Measurements from ENCODE around the gene ATP6V1C2. TPM values are rescaled to one million over a fixed set of nuclear protein-coding genes. Genes with fewer than 3 reads are reported as not detected.
A peak's percentile ranks its signal among the peaks of the same experiment; 100 is the strongest.

Gene ATP6V1C2
- total RNA-seq, 1 experiment from 2014 or later: not detected

DNA sequence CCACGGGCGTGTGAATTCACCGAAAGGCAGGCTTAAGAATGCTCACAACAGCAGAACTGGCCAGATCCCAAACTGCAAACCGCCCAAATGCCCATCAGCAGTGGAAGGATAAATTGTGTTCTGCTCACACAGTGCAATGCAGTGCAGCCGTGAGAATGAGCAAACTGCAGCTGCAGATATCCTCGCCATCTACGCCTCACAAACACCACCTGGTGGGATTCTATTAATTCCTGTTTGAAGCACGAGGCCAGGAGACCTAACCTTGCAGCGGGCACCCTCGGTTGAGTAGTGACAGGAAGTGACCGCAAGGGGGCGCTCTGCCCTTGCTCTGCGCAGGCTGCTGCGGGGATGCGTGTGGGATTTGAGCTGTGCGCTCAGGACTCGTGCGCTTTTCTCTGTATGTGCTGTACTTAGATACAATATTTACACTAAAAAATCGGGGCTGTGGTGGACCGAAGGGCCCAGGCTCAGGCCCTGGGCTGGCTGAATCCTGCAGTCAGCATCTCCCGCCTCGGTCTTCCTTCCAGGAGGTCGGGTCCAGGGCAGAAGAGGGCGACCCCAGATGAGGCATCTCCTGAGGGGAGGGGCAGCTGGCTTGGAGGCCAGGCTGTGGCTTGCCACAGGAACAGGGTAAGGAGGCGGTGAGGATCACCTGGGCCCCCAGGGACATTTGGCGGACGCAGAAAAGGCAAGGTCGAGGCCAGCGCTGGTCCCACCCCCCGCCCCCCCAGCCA, 110.9 kb downstream of the ATP6V1C2 start:
- H4K20me1 ChIP-seq (ENCODE audit: insufficient read depth): no peaks in the 10 kb centered on the region
- H3K4me1 ChIP-seq (replicated peaks; ENCODE audit: insufficient read depth): no peaks in the 10 kb centered on the region
- TF ChIP-seq, protein P1, sequence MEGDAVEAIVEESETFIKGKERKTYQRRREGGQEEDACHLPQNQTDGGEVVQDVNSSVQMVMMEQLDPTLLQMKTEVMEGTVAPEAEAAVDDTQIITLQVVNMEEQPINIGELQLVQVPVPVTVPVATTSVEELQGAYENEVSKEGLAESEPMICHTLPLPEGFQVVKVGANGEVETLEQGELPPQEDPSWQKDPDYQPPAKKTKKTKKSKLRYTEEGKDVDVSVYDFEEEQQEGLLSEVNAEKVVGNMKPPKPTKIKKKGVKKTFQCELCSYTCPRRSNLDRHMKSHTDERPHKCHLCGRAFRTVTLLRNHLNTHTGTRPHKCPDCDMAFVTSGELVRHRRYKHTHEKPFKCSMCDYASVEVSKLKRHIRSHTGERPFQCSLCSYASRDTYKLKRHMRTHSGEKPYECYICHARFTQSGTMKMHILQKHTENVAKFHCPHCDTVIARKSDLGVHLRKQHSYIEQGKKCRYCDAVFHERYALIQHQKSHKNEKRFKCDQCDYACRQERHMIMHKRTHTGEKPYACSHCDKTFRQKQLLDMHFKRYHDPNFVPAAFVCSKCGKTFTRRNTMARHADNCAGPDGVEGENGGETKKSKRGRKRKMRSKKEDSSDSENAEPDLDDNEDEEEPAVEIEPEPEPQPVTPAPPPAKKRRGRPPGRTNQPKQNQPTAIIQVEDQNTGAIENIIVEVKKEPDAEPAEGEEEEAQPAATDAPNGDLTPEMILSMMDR (conservative IDR thresholded peaks at IDR 0.05): peak; percentile 98
- TF ChIP-seq EZH2 (IDR thresholded peaks at IDR 0.05; ENCODE audit: low read depth): no peak
- BruUV-seq (replicated peaks): no TSS peak
- no peaks in the 10 kb centered on the region for H3K79me2 ChIP-seq (ENCODE audit: low read depth)
- peaks cover 32% of the 10 kb centered on the region for H3K27me3 ChIP-seq (ENCODE audit: insufficient read depth, low read depth)
- intact Hi-C loops (cut with micrococcal nuclease; ENCODE audit: unreplicated experiment): loop anchor here (1.0 to 2.0 kb wide), 3 partner anchors 78 to 752 kb away; partner anchors contain the start of gene KCNF1
- no peaks in the 10 kb centered on the region for H3K36me3 ChIP-seq (ENCODE audit: low read depth)
- H2AFZ ChIP-seq: no peak overlapping the region
- H3K4me2 ChIP-seq: peak overlapping the region; percentile 21; the same call in 1 of the 2 replicates
- no peak overlapping the region for H3K27ac ChIP-seq
- ChIA-PET CTCF (interaction anchor here (0.5 to 2.0 kb wide), 15 partner anchors 9 to 579 kb away, joined by 3 to 16 read pairs (median 4); a partner anchor contains a TSS), POLR2A (ENCODE audit: unreplicated experiment) (interaction anchor here (0.5 kb wide), 1 partner anchor 1661 kb away, joined by 3 read pairs; no protein-coding TSS in a partner anchor)
- H3F3A ChIP-seq (ENCODE audit: insufficient read depth, low read depth): no peaks in the 10 kb centered on the region
- DNase-seq: peak; percentile 69 to 82
- no peak overlapping the region for H3K4me3 ChIP-seq
- H3K9me2 ChIP-seq (ENCODE audit: insufficient read depth): no peaks in the 10 kb centered on the region
- no peaks in the 10 kb centered on the region for H3K9me3 ChIP-seq (ENCODE audit: insufficient read depth, low read depth)

DNA sequence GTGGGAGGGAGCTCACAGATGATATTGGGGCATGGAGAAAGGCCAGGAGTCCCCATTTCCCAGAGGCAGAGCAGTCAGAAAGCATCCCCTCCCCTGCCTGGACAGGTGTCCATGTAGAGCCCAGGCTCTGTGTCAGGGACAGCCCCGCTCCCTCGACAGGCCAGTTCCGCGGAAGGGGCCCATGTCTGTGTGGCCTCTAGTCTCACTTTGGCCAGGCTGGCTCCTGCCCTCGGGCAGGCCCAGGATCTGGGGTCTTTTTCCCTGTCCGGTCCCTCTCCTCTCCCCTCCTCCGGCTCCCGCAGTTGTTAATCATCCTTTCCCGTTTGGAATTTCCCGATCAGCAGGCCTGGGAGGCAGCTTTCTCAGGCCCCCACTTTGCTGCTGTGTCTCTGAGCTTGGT, 111.6 kb downstream of the ATP6V1C2 start:
- ChIA-PET POLR2A (ENCODE audit: unreplicated experiment) (interaction anchor here (0.5 kb wide), 1 partner anchor 1660 kb away, joined by 3 read pairs; no protein-coding TSS in a partner anchor), CTCF (interaction anchor here (0.6 to 2.0 kb wide), 12 partner anchors 9 to 580 kb away, joined by 3 to 16 read pairs (median 4); a partner anchor contains a TSS)

DNA sequence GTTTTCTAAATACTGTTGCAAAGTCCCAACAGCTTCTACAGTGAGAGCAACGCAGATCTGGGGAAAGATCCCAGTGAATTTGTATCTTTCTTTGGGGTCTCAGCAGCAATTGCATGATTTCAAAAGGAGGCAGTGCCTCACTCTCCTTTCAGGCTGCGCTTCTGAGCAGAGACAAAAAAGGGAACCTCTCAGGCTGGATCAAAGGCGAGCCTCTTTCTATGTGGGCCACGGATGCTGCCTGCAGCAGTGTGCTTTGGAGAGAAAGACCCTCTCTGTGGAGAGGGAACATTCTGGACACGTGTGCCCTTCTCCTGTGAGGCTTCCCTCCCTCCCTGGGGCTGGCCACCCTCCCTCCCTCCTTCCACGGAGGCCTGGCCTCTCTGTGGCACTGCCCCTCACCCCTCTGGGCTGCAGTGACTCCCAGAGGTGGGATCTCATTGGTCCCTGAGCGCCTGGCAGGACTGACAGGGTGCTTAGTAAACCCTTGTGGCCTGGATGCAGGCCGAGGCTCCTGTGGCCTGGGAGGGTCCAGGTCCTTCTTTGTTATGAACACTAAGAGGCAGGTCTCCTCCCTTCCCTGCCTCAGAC, 112.7 kb downstream of the ATP6V1C2 start:
- ChIA-PET CTCF (interaction anchor here (0.6 kb wide), 2 partner anchors 269 to 1050 kb away, joined by 3 to 5 read pairs; no protein-coding TSS in a partner anchor), POLR2A (ENCODE audit: unreplicated experiment) (no interaction called here)
- Histone ChIP-seq H3K4me1 (replicated peaks; ENCODE audit: insufficient read depth) (no peaks in the 10 kb centered on the region), H3K4me3 (no peak overlapping the region), H3K36me3 (ENCODE audit: low read depth) (no peaks in the 10 kb centered on the region), H3K79me2 (ENCODE audit: low read depth) (no peaks in the 10 kb centered on the region), H3K27me3 (ENCODE audit: insufficient read depth, low read depth) (peaks cover 17% of the 10 kb centered on the region), H4K20me1 (ENCODE audit: insufficient read depth) (no peaks in the 10 kb centered on the region), H3K9me3 (ENCODE audit: insufficient read depth, low read depth) (no peaks in the 10 kb centered on the region), H2AFZ (no peak overlapping the region), H3K9me2 (ENCODE audit: insufficient read depth) (no peaks in the 10 kb centered on the region), H3K27ac (no peak overlapping the region), H3K4me2 (no peak overlapping the region), H3F3A (ENCODE audit: insufficient read depth, low read depth) (no peaks in the 10 kb centered on the region)
- intact Hi-C loops (cut with micrococcal nuclease; ENCODE audit: unreplicated experiment): no loop called here
- BruUV-seq (replicated peaks): no TSS peak
- TF ChIP-seq EZH2 (IDR thresholded peaks at IDR 0.05; ENCODE audit: low read depth): no peak
- TF ChIP-seq, protein P1 (conservative IDR thresholded peaks at IDR 0.05): no peak
- DNase-seq: no peak

More for the DNA sequence above, 111.6 kb downstream of the ATP6V1C2 start:
- H3F3A ChIP-seq (ENCODE audit: insufficient read depth, low read depth): no peaks in the 10 kb centered on the region
- H3K4me1 ChIP-seq (replicated peaks; ENCODE audit: insufficient read depth): no peaks in the 10 kb centered on the region
- H3K27ac ChIP-seq: no peak overlapping the region
- no peaks in the 10 kb centered on the region for H3K36me3 ChIP-seq (ENCODE audit: low read depth)
- no peak overlapping the region for H2AFZ ChIP-seq
- no peaks in the 10 kb centered on the region for H4K20me1 ChIP-seq (ENCODE audit: insufficient read depth)
- H3K9me2 ChIP-seq (ENCODE audit: insufficient read depth): no peaks in the 10 kb centered on the region
- no peaks in the 10 kb centered on the region for H3K9me3 ChIP-seq (ENCODE audit: insufficient read depth, low read depth)
- no TSS peak for BruUV-seq (replicated peaks)
- TF ChIP-seq, protein P1 (conservative IDR thresholded peaks at IDR 0.05): no peak
- TF ChIP-seq EZH2 (IDR thresholded peaks at IDR 0.05; ENCODE audit: low read depth): no peak
- no peak overlapping the region for H3K4me3 ChIP-seq
- no peak for DNase-seq
- H3K79me2 ChIP-seq (ENCODE audit: low read depth): no peaks in the 10 kb centered on the region
- H3K27me3 ChIP-seq (ENCODE audit: insufficient read depth, low read depth): peaks cover 29% of the 10 kb centered on the region
- H3K4me2 ChIP-seq: no peak overlapping the region
- intact Hi-C loops (cut with micrococcal nuclease; ENCODE audit: unreplicated experiment): loop anchor here (2.0 kb wide), 2 partner anchors 78 to 752 kb away; partner anchors contain the start of gene KCNF1

Other genes with a start within 250 kb of the ATP6V1C2 start
- gene NOL10, start 31.7 kb upstream of the ATP6V1C2 start, total RNA-seq (2021): 19.6 and 26.0 TPM in 2 replicates
- gene PDIA6, start 91.2 kb downstream of the ATP6V1C2 start, total RNA-seq (2021): 127 and 170 TPM in 2 replicates
- 1.0 TPM in 2 replicates for gene KCNF1, start 190.3 kb downstream of the ATP6V1C2 start, total RNA-seq (2021)

Measured in PC-9 (cell line).